SK-N-SH (cell line): ENCODE data around the gene GALNT17. TPM values are rescaled to one million over a fixed set of nuclear protein-coding genes. Genes with fewer than 3 reads are reported as not detected.

ENCODE experiments used
- CTCF ChIA-PET: fragments of 300-600, 350-600 bp; formaldehyde crosslinking; extraction: SDS; loops from one replicate; lab custom pipeline; 2021; lab: Yijun Ruan, JAX
- POLR2A ChIA-PET: fragments of 350-600 bp; sonication (Branson Sonifier 250); formaldehyde crosslinking; extraction: SDS; loops from one replicate; lab custom pipeline; 2020; ENCODE audit warnings: antibody characterized with exemption, inconsistent platforms; lab: Yijun Ruan, JAX
- DNase-seq: peaks from one replicate; pipeline ENCODE4 v3.0.0; 2012
- H2AFZ ChIP-seq: fragments of 200-600 bp; sonication (generic); 2 replicates; pipeline ENCODE4 v1.8.1; 2016; ENCODE audit warnings: antibody characterized with exemption, mild to moderate bottlenecking, low read depth
- H3F3A ChIP-seq: fragments of 200-600 bp; sonication (generic); replicated peaks from 2 replicates; pipeline ENCODE3; 2016; ENCODE audit warnings: antibody characterized with exemption, mild to moderate bottlenecking; ENCODE audit not compliant: insufficient read depth
- H3K27ac ChIP-seq, 2 experiments: fragments of 200-500 bp in 1 of 2; fragments of 200-600 bp in 1 of 2; sonication (Bioruptor generic) in 1 of 2; sonication (generic), shearing (Covaris generic) in 1 of 2; 2 replicates each; pipeline versions ENCODE4 v1.5.1 to v1.6.1; 2014 to 2016; ENCODE audit warnings: low read depth in 2 of 2, inconsistent platforms in 1 of 2, low read length in 1 of 2, mild to moderate bottlenecking in 1 of 2, mixed read lengths in 1 of 2
- H3K27me3 ChIP-seq: fragments of 200-600 bp; sonication (generic), shearing (Covaris generic); 2 replicates; pipeline ENCODE4 v1.6.1; 2016; ENCODE audit warnings: mixed run types; ENCODE audit not compliant: insufficient read depth
- H3K36me3 ChIP-seq, 2 experiments: fragments of 200-500 bp in 1 of 2; fragments of 200-600 bp in 1 of 2; sonication (Bioruptor generic) in 1 of 2; sonication (generic) in 1 of 2; replicated peaks in 1 of 2; 2 replicates each; pipeline versions ENCODE3 to v1.5.1; 2014 to 2016; ENCODE audit warnings: low read length in 1 of 2, mild to moderate bottlenecking in 1 of 2; ENCODE audit not compliant: insufficient read depth in 2 of 2, control insufficient read depth in 1 of 2
- H3K4me1 ChIP-seq, 2 experiments: fragments of 200-500 bp in 1 of 2; fragments of 200-600 bp in 1 of 2; sonication (Bioruptor generic) in 1 of 2; sonication (generic), shearing (Covaris generic) in 1 of 2; 2 replicates each; pipeline versions ENCODE4 v1.5.1 to v1.6.1; 2014 to 2016; ENCODE audit warnings: low read depth in 1 of 2, low read length in 1 of 2, mixed run types in 1 of 2; ENCODE audit not compliant: insufficient read depth in 2 of 2, control insufficient read depth in 1 of 2
- H3K4me2 ChIP-seq: fragments of 200-600 bp; sonication (generic), shearing (Covaris generic); 2 replicates; pipeline ENCODE4 v1.6.1; 2017; ENCODE audit warnings: mixed run types
- H3K4me3 ChIP-seq, 2 experiments: fragments of 200-500 bp in 1 of 2; fragments of 200-600 bp in 1 of 2; sonication (Bioruptor generic) in 1 of 2; sonication (generic), shearing (Covaris generic) in 1 of 2; 2 replicates each; pipeline versions ENCODE4 v1.5.1 to v1.8.1; 2014 to 2016; ENCODE audit warnings: low read depth in 2 of 2, inconsistent platforms in 1 of 2, low read length in 1 of 2, mild to moderate bottlenecking in 1 of 2, mixed read lengths in 1 of 2, moderate library complexity in 1 of 2
- H3K79me2 ChIP-seq: fragments of 200-600 bp; sonication (generic); 2 replicates; pipeline ENCODE4 v1.8.1; 2017; ENCODE audit warnings: mild to moderate bottlenecking; ENCODE audit not compliant: insufficient read depth
- H3K9ac ChIP-seq: fragments of 200-600 bp; sonication (generic); 2 replicates; pipeline ENCODE4 v1.6.1; 2017; ENCODE audit warnings: mixed run types
- H3K9me2 ChIP-seq: fragments of 200-600 bp; sonication (generic); 2 replicates; pipeline ENCODE4 v1.6.1; 2017; ENCODE audit warnings: mixed run types
- H3K9me3 ChIP-seq: fragments of 200-600 bp; sonication (generic); 2 replicates; pipeline ENCODE4 v1.6.1; 2017; ENCODE audit warnings: mixed run types, mild to moderate bottlenecking, moderate library complexity
- H4K20me1 ChIP-seq: fragments of 200-600 bp; sonication (generic); 2 replicates; pipeline ENCODE4 v1.6.1; 2017; ENCODE audit warnings: mild to moderate bottlenecking, mixed run types; ENCODE audit not compliant: insufficient read depth
- CHD2 ChIP-seq: fragments of 150-350 bp; IDR thresholded peaks from 2 replicates; pipeline ENCODE4 v1.6.1; 2018; ENCODE audit warnings: low read length; ENCODE audit not compliant: partially characterized antibody
- ELF1 ChIP-seq: IDR thresholded peaks from 2 replicates; pipeline ENCODE4 v1.4.0; 2012
- EZH2phosphoT487 ChIP-seq: fragments of 200-600 bp; sonication (generic); IDR thresholded peaks from 2 replicates; pipeline ENCODE4 v1.6.1; 2017; ENCODE audit warnings: low read depth, mixed run types, mild to moderate bottlenecking, antibody characterized with exemption, moderate library complexity, borderline replicate concordance
- FOSL2 ChIP-seq: IDR thresholded peaks from 2 replicates; pipeline ENCODE4 v1.4.0; 2012; ENCODE audit warnings: low read depth, mild to moderate bottlenecking, moderate library complexity, borderline replicate concordance
- GATA2 ChIP-seq: sonication (generic); formaldehyde crosslinking; IDR thresholded peaks from 2 replicates; pipeline ENCODE4 v1.5.0; 2020; ENCODE audit warnings: mild to moderate bottlenecking, missing genetic modification reagents
- IRF3 ChIP-seq: fragments of 150-350 bp; IDR thresholded peaks from 2 replicates; pipeline ENCODE4 v1.6.1; 2016; ENCODE audit warnings: mild to moderate bottlenecking, low read depth, low read length
- JUND ChIP-seq: IDR thresholded peaks from 2 replicates; pipeline ENCODE4 v1.4.0; 2012
- MAX ChIP-seq: IDR thresholded peaks from 2 replicates; pipeline ENCODE4 v1.4.0; 2012; ENCODE audit warnings: low read depth
- MXI1 ChIP-seq: IDR thresholded peaks from 2 replicates; pipeline ENCODE4 v1.6.1; 2012; ENCODE audit warnings: mild to moderate bottlenecking, low read depth, low read length, improper control_type of control experiment
- PBX3 ChIP-seq: IDR thresholded peaks from 2 replicates; pipeline ENCODE4; 2012
- SIN3A ChIP-seq: IDR thresholded peaks from 2 replicates; pipeline ENCODE4 v1.6.1; 2012; ENCODE audit warnings: low read depth, mild to moderate bottlenecking, low read length, moderate library complexity, borderline replicate concordance
- TCF12 ChIP-seq: IDR thresholded peaks from 2 replicates; pipeline ENCODE4 v1.4.0; 2012
- TEAD4 ChIP-seq: IDR thresholded peaks from 2 replicates; pipeline ENCODE4 v1.4.0; 2012; ENCODE audit warnings: mild to moderate bottlenecking, borderline replicate concordance; ENCODE audit not compliant: insufficient read depth
- USF2 ChIP-seq: fragments of 150-350 bp; IDR thresholded peaks from 2 replicates; pipeline ENCODE4 v1.6.1; 2017; ENCODE audit warnings: antibody characterized with exemption, low read length, low read depth, borderline replicate concordance
- YY1 ChIP-seq: IDR thresholded peaks from 2 replicates; pipeline ENCODE4 v1.4.0; 2012; ENCODE audit warnings: low read depth, mild to moderate bottlenecking
- WGBS: methylation state at CpG from one replicate; pipeline ENCODE4 v1.1.6; 2017; ENCODE audit warnings: low lambda C conversion rate; 5-methylcytosine and 5-hydroxymethylcytosine counted together
- polyA plus RNA-seq, 3 experiments: library from polyadenylated mRNA; depleted of rRNA; stranded (reverse); fragments of >200 nt; gene quantifications; 2 replicates each; pipeline ENCODE4 v1.2.3, GENCODE V29; 2012

Gene GALNT17
- polyA plus RNA-seq, 1 of the 3 experiments (the other 2 are of a cell fraction), result not detected

GRCh38 chr7:71535616-71536015 is 403.7 kb downstream of the GALNT17 start (continued):
- no peak for TF ChIP-seq EZH2phosphoT487
- TF ChIP-seq USF2, result no peak

GRCh38 chr7:71538210-71538609 is 406.3 kb downstream of the GALNT17 start:
- no peak overlapping the region for H3K4me2 ChIP-seq
- no peaks in the 10 kb centered on the region for H3K4me1 ChIP-seq
- H3K27ac ChIP-seq, result no peak overlapping the region
- no peaks in the 10 kb centered on the region for H3F3A ChIP-seq
- peak; percentile 22 for DNase-seq
- H3K36me3 ChIP-seq, result no peaks in the 10 kb centered on the region
- no peaks in the 10 kb centered on the region for H3K27me3 ChIP-seq
- no peaks in the 10 kb centered on the region for H3K79me2 ChIP-seq
- H4K20me1 ChIP-seq, result no peaks in the 10 kb centered on the region
- H2AFZ ChIP-seq, result no peak overlapping the region
- no peaks in the 10 kb centered on the region for H3K9me3 ChIP-seq
- CTCF ChIA-PET, result interaction anchor here (1.1 to 1.3 kb wide), 2 partner anchors 9 to 195 kb away, joined by 3 to 5 read pairs; no protein-coding TSS in a partner anchor
- TF ChIP-seq TCF12 (no peak), PBX3 (no peak), SIN3A (no peak), MXI1 (no peak), FOSL2 (no peak), YY1 (no peak), USF2 (no peak), CHD2 (no peak), IRF3 (no peak), MAX (no peak), ELF1 (no peak), TEAD4 (no peak), JUND (no peak), GATA2 (CRISPR knock-in tag) (no peak)
- 9% methylated on average over 11 of the region's 11 CpGs for WGBS
- no peak overlapping the region for H3K4me3 ChIP-seq
- H3K9me2 ChIP-seq, result no peaks in the 10 kb centered on the region
- POLR2A ChIA-PET, result no interaction called here
- H3K9ac ChIP-seq, result no peak overlapping the region
